ENCODE results near the gene LCE2B.
"Not testable (repeated sequence)": the region's sequence is repeated elsewhere in the genome, so short reads cannot be mapped to it uniquely, and the experiment has no call there.

Gene LCE2B, protein sequence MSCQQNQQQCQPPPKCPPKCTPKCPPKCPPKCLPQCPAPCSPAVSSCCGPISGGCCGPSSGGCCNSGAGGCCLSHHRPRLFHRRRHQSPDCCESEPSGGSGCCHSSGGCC

GRCh38 chr1:152685823-152686222, at the start of gene LCE2B:
Gene LCE2B (plus strand): TSS chr1:152686123. CDS start chr1:152686844, 721 bp downstream.
- DNase-seq (ENCODE audit: low spot score), result not testable (repeated sequence)

- no peak for DNase-seq (ENCODE audit: low spot score)
Measured at GRCh38 chr1:152640351-152640750, 45.6 kb upstream of the LCE2B start.

DNA sequence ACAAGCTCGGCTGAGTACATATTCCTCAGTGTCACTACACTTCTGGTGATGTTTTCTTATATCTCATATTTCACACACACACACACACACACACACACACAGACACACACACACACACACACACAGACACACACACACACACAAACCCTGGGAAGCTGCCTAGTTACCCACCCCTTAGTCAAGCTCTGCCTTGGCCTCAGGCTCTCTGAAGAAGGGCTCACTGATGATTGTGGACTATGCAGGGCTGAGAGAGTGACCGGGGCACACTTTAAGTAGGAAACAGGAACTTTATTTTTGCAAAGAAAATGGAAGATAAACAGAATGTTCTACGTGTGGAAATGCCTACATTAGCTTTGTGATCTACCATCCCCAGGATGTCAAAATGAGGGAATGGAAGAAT, 42.0 kb upstream of the LCE2B start:
- DNase-seq (ENCODE audit: low spot score), result no peak

GRCh38 chr1:152645146-152645545, 40.8 kb upstream of the LCE2B start:
- no peak for DNase-seq (ENCODE audit: low spot score)

GRCh38 chr1:152646656-152647055, 39.3 kb upstream of the LCE2B start:
- DNase-seq (ENCODE audit: low spot score), result no peak

- peak; percentile 57 for DNase-seq (ENCODE audit: low spot score)
Measured at GRCh38 chr1:152654110-152654509, 31.8 kb upstream of the LCE2B start.

DNA sequence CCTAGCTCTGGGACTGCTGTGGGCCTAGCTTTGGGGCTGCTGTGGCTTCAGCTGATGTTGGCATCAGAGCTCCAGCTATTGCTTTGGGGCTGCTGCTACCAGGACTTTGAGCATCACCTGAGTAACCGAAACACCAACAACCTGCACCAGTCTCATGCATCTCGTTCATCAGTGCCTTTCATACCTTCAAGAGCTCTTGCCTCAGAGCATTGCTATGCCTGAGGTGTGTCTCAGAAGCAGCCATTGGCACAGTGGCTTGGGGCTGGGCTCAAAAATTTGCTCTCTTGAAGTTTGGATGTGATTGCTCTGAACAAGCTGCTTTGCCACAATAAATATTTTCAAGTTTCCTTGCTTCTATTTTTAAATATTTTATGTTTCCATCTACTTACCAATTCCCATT, 29.5 kb upstream of the LCE2B start:
- no peak for DNase-seq (ENCODE audit: low spot score)

GRCh38 chr1:152657677-152658076, 28.2 kb upstream of the LCE2B start:
- DNase-seq (ENCODE audit: low spot score), result no peak

GRCh38 chr1:152658649-152659048, 27.3 kb upstream of the LCE2B start:
- DNase-seq (ENCODE audit: low spot score), result no peak

- DNase-seq (ENCODE audit: low spot score), result no peak
Measured at GRCh38 chr1:152663098-152663497, 22.8 kb upstream of the LCE2B start, which contains the start of gene LCE2D. Gene LCE2D (plus strand): TSS chr1:152663380. CDS start chr1:152664106, 726 bp downstream.

- not testable (repeated sequence) for DNase-seq (ENCODE audit: low spot score)
Measured at GRCh38 chr1:152666171-152666570, 19.8 kb upstream of the LCE2B start.

DNA sequence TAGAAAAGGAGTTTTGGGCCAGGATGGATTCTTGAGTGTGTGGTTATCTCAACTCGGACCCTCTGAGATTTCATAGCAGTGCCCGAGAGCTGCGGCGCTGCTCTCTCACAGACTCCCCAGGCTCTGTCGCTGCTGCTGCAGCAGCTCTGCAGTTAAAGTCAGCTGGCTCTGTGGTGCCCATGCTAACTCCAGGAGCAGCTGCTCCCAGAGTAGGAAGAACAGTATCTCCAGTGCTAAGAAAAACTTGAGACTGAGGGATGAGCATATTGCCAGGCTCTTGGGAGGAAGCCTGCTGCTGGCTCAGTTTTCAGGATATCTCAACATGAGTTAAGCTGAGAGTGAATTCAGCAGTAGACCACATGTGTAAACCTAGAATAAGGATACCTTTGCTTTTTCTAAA, 18.3 kb upstream of the LCE2B start:
- no peak for DNase-seq (ENCODE audit: low spot score)

GRCh38 chr1:152673016-152673415, 12.9 kb upstream of the LCE2B start:
- no peak for DNase-seq (ENCODE audit: low spot score)

GRCh38 chr1:152674983-152675382, 10.9 kb upstream of the LCE2B start, which contains the start of gene LCE2C:
Gene LCE2C (plus strand): TSS chr1:152675279. CDS start chr1:152676016, 737 bp downstream.
- DNase-seq (ENCODE audit: low spot score), result not testable (repeated sequence)

DNA sequence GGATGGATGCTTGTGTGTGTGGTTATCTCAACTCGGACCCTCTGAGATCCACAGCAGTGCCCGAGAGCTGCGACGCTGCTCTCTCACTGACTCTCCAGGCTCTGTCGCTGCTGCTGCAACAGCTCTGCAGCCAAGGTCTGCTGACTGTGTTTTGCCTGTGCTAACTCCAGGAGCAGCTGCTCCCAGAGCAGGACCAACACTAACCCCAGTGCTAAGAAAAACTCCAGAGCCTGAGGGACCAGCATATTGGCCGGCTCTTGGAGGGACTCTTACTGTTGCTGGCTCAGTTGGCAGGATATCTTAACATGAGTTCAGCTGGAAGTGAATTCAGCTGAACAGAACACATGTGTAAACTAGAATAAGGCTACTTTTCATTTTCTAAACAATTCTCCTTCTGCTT, 6.5 kb upstream of the LCE2B start:
- no peak for DNase-seq (ENCODE audit: low spot score)

GRCh38 chr1:152681616-152682015, 4.3 kb upstream of the LCE2B start:
- no peak for DNase-seq (ENCODE audit: low spot score)

DNA sequence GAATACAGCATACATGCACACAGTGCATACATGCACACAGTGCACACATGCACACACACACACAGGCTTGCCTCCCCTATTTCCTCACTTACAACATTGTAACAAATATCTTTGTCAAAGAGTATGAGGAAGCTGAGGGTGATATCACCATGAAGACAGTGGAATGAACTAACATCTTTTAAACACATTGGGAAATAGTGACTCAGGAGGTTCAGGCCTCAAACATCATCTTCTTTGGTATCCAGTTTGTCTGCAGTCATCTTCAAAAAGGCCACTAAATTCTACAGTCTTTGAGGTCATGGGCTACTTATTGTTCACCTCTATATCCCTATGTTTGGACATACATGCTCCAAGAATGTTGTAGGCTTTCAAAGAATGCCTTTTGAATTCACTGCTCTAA, 2.1 kb upstream of the LCE2B start:
- DNase-seq (ENCODE audit: low spot score), result no peak

DNA sequence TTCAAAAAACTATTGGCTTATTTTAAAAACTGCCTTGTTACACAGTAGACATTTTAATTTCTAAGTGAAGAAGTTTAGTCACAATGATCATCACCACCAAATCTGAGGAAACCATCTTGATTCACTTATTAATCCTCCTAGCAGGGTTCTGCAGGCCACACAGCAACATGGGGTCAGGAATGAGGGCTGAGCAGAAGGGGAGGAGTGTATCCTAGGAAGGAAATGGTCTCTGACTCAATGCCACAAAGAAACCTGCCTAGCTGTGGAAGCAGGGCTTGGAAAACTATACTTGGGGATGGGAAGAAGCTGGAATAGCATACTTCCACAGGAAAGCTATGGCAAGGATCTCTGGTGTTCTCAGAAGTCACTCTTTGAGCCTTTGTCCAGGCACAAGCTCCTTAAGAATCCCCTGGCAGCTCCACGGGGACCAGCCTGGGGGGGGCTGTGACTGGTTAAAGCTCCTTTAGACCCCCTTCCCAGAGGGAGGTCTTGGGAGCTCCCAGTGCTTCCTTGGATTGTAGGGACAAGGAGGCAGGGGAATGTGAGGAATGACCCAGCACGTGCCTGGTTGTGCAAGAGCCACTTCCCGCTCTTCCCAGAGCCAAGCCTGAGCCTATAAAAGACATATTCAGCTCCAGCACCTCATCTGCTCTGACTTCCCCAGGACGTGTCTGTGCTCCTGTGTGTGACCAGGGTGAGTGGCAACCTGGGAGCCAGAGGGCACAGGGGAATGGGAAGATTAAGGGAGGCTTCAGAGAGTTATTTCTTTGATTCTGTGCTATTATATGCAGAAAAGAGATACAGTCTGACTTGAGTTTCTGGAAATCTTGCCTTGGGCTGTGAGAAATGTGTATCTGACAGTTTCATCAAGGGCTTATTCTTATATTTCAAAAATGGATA, 12.0 kb downstream of the LCE2B start, which contains the start of gene LCE2A:
Gene LCE2A, plus strand, starts transcription at position 645 of the 900 bp plus-strand sequence. CDS start 557 bp downstream, outside the sequence.
- DNase-seq (ENCODE audit: low spot score), result no peak

GRCh38 chr1:152699746-152700145, 13.8 kb downstream of the LCE2B start:
- DNase-seq (ENCODE audit: low spot score), result no peak

GRCh38 chr1:152707860-152708259, 21.9 kb downstream of the LCE2B start, which contains the start of gene LCE4A:
Gene LCE4A (plus strand): TSS chr1:152708160. CDS start chr1:152709076, 916 bp downstream.
- DNase-seq (ENCODE audit: low spot score), result no peak

GRCh38 chr1:152718238-152718637, 32.3 kb downstream of the LCE2B start:
- no peak for DNase-seq (ENCODE audit: low spot score)

GRCh38 chr1:152725261-152725660, 39.3 kb downstream of the LCE2B start:
- DNase-seq (ENCODE audit: low spot score), result no peak

DNA sequence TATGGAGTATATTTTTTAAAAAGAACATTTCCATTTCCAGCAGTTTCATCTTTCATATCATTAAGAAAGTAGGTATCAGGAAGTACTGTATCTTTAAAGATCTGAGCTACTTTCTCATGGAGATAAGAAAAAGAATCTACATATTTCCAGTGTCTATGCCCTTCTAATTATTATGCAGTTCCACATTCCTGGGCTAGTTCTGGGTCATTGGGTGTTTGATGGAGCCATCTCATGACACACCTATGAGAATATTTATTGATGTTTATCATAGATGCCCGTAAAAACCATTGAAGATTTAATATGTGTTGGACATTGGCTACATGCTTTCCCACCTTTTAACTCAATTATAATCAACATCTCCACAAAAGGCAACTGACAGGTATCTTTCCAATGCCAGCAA, 43.1 kb downstream of the LCE2B start:
- DNase-seq (ENCODE audit: low spot score), result no peak
